ENCODE results near the gene RPLP2.
A peak's percentile ranks its signal among the peaks of the same experiment; 100 is the strongest.

RPLP2 gene

GRCh38 chr11:809287-810039 lies at the start of gene RPLP2:
TSS of gene RPLP2 (plus strand) at chr11:809967. CDS start at chr11:810235, 268 bp downstream.
- peak; percentile 96 to 99 for DNase-seq

GRCh38 chr11:760236-760635 lies 49.5 kb upstream of the RPLP2 start:
- DNase-seq, result peak in 1 of 2 donors; percentile 63

- no peak for DNase-seq
Observed at GRCh38 chr11:761526-762108, 48.1 kb upstream of the RPLP2 start.

GRCh38 chr11:762421-763072 lies 47.2 kb upstream of the RPLP2 start:
- DNase-seq, result peak; percentile 66 to 67

- DNase-seq, result no peak
Observed at GRCh38 chr11:763073-763463, 46.7 kb upstream of the RPLP2 start.

- DNase-seq, result no peak
Observed at GRCh38 chr11:763549-764321, 46.0 kb upstream of the RPLP2 start.

- no peak for DNase-seq
Observed at GRCh38 chr11:764322-765024, 45.3 kb upstream of the RPLP2 start.

- DNase-seq, result peak in 1 of 2 donors; percentile 47
Observed at GRCh38 chr11:765025-765801, 44.6 kb upstream of the RPLP2 start.

GRCh38 chr11:765802-766091 lies 44.0 kb upstream of the RPLP2 start:
- no peak for DNase-seq

- peak; percentile 38 to 58 for DNase-seq
Observed at GRCh38 chr11:766106-766935, 43.4 kb upstream of the RPLP2 start.

- DNase-seq, result no peak
Observed at GRCh38 chr11:766936-767210, 42.9 kb upstream of the RPLP2 start.

GRCh38 chr11:767238-767637 lies 42.5 kb upstream of the RPLP2 start:
- no peak for DNase-seq

GRCh38 chr11:769887-770641 lies 39.7 kb upstream of the RPLP2 start:
- no peak for DNase-seq

GRCh38 chr11:770642-771616 lies 38.8 kb upstream of the RPLP2 start:
- DNase-seq, result no peak

- no peak for DNase-seq
Observed at GRCh38 chr11:771617-772204, 38.1 kb upstream of the RPLP2 start.

GRCh38 chr11:772429-773390 lies 37.1 kb upstream of the RPLP2 start:
- no peak for DNase-seq

GRCh38 chr11:773425-773824 lies 36.3 kb upstream of the RPLP2 start:
- no peak for DNase-seq

- no peak for DNase-seq
Observed at GRCh38 chr11:773830-774229, 35.9 kb upstream of the RPLP2 start.

Measured in inflammatory macrophage treated with lipopolysaccharide for 1 hour (primary cell).